DND-41 (cell line): Measurements from ENCODE around the gene KRTAP5-10.

Experiments used
- ATAC-seq: fragments of 200-7000 bp; cut with Tn5 transposase; 3 replicates; pipeline ENCODE4 v1.9.1; 2021; ENCODE audit warnings: low read depth; ENCODE audit not compliant: insufficient read depth
- DNase-seq: peaks from one replicate; pipeline ENCODE4 v3.0.0-alpha.2; 2020
- H2AFZ ChIP-seq: 2 replicates; pipeline ENCODE4 v1.6.0; 2012; ENCODE audit warnings: low read depth, low read length
- H3K27ac ChIP-seq: 2 replicates; pipeline ENCODE4 v1.5.1; 2012; ENCODE audit warnings: low read length, inconsistent platforms
- H3K27me3 ChIP-seq: fragments of 200-600 bp; sonication (generic); 2 replicates; pipeline ENCODE4 v1.6.0; 2012; ENCODE audit warnings: low read length, mild to moderate bottlenecking, inconsistent platforms; ENCODE audit not compliant: insufficient read depth, poor library complexity
- H3K36me3 ChIP-seq: 2 replicates; pipeline ENCODE4 v1.5.1; 2012; ENCODE audit warnings: low read length, inconsistent platforms; ENCODE audit not compliant: insufficient read depth
- H3K4me1 ChIP-seq: 2 replicates; pipeline ENCODE4 v1.5.1; 2012; ENCODE audit warnings: mild to moderate bottlenecking, low read length; ENCODE audit not compliant: insufficient read depth
- H3K4me2 ChIP-seq: 2 replicates; pipeline ENCODE4 v1.6.0; 2012; ENCODE audit warnings: mild to moderate bottlenecking, moderate library complexity, low read length, inconsistent platforms; ENCODE audit not compliant: insufficient read depth
- H3K4me3 ChIP-seq, 2 experiments: fragments of 200-600 bp in 1 of 2; shearing (Covaris generic) in 1 of 2; 2 replicates each; pipeline ENCODE4 v1.5.1; 2012 to 2016; ENCODE audit warnings: inconsistent platforms in 2 of 2, low read length in 2 of 2, mild to moderate bottlenecking in 2 of 2, low read depth in 1 of 2, moderate library complexity in 1 of 2
- H3K79me2 ChIP-seq: 2 replicates; pipeline ENCODE4 v1.6.0; 2012; ENCODE audit warnings: low read length, inconsistent platforms; ENCODE audit not compliant: insufficient read depth
- H3K9ac ChIP-seq: 2 replicates; pipeline ENCODE4 v1.6.0; 2012; ENCODE audit warnings: low read depth, mild to moderate bottlenecking, inconsistent platforms, low read length, moderate library complexity
- H3K9me3 ChIP-seq: 2 replicates; pipeline ENCODE4 v1.5.1; 2012; ENCODE audit warnings: low read length, moderate library complexity, mild to moderate bottlenecking, inconsistent platforms; ENCODE audit not compliant: insufficient read depth, severe bottlenecking
- H4K20me1 ChIP-seq: 2 replicates; pipeline ENCODE4 v1.6.0; 2012; ENCODE audit warnings: low read length; ENCODE audit not compliant: insufficient read depth
- CTCF ChIP-seq: IDR thresholded peaks from 2 replicates; pipeline ENCODE4 v1.5.1; 2012; ENCODE audit warnings: borderline replicate concordance, low read length, moderate library complexity, mild to moderate bottlenecking; ENCODE audit not compliant: poor library complexity, severe bottlenecking; ENCODE audit errors: extremely low read depth
- EZH2 ChIP-seq: IDR thresholded peaks from 3 replicates; pipeline ENCODE4 v1.6.1; 2012; ENCODE audit warnings: borderline replicate concordance, low read depth, mild to moderate bottlenecking, moderate library complexity, low read length, inconsistent platforms; ENCODE audit not compliant: severe bottlenecking

The KRTAP5-10 gene

GRCh38 chr11:71556018-71556417 is 9.3 kb upstream of the KRTAP5-10 start:
- Histone ChIP-seq H3K9ac (no peak overlapping the region), H3K4me3 (no peak overlapping the region), H4K20me1 (no peaks in the 10 kb centered on the region), H2AFZ (no peak overlapping the region), H3K27me3 (peaks cover 7% of the 10 kb centered on the region), H3K4me1 (no peaks in the 10 kb centered on the region), H3K4me2 (no peak overlapping the region), H3K79me2 (no peaks in the 10 kb centered on the region), H3K27ac (no peak overlapping the region), H3K9me3 (no peaks in the 10 kb centered on the region), H3K36me3 (no peaks in the 10 kb centered on the region)
- TF ChIP-seq EZH2 (no peak), CTCF (no peak)
- no peak for ATAC-seq
- DNase-seq = no peak

DNA sequence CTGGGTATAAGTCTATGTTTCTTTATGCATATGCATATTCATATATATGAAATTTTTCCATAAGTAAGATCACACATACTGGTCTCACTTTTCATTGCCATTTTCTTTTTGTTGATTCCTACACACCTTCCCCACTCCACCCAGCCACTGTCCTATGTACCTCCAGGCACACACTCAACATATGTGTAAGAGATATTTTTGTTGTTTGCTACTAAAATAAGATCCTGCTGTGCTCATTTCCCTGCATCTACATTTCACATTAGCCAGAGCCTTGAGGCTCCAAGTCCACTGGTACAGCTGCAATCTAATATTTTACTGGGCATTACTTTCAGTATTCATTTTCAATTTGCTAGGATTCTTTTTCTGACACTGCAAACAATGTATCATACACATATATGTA is 8.1 kb upstream of the KRTAP5-10 start:
- H3K4me3 ChIP-seq = no peak overlapping the region
- ATAC-seq (no peak), DNase-seq (no peak)
- no peaks in the 10 kb centered on the region for H3K9me3 ChIP-seq
- peaks cover 16% of the 10 kb centered on the region for H3K27me3 ChIP-seq
- no peak overlapping the region for H3K4me2 ChIP-seq
- H4K20me1 ChIP-seq = no peaks in the 10 kb centered on the region
- H3K27ac ChIP-seq = no peak overlapping the region
- H3K9ac ChIP-seq = no peak overlapping the region
- H3K36me3 ChIP-seq = no peaks in the 10 kb centered on the region
- no peak overlapping the region for H2AFZ ChIP-seq
- H3K79me2 ChIP-seq = no peaks in the 10 kb centered on the region
- no peaks in the 10 kb centered on the region for H3K4me1 ChIP-seq
- TF ChIP-seq EZH2 (no peak), CTCF (no peak)

GRCh38 chr11:71558996-71559395 is 6.4 kb upstream of the KRTAP5-10 start:
- ATAC-seq (no peak), DNase-seq (no peak)
- no peak overlapping the region for H2AFZ ChIP-seq
- no peaks in the 10 kb centered on the region for H3K36me3 ChIP-seq
- H3K4me2 ChIP-seq = no peak overlapping the region
- no peak overlapping the region for H3K4me3 ChIP-seq
- no peak overlapping the region for H3K27ac ChIP-seq
- TF ChIP-seq EZH2 = no peak
- no peak for TF ChIP-seq CTCF
- peaks cover 3% of the 10 kb centered on the region; the same call in 1 of the 2 replicates for H4K20me1 ChIP-seq
- H3K4me1 ChIP-seq = no peaks in the 10 kb centered on the region
- peaks cover 18% of the 10 kb centered on the region for H3K27me3 ChIP-seq
- H3K79me2 ChIP-seq = no peaks in the 10 kb centered on the region
- no peaks in the 10 kb centered on the region for H3K9me3 ChIP-seq
- H3K9ac ChIP-seq = no peak overlapping the region

- peaks cover 4% of the 10 kb centered on the region; the same call in 1 of the 2 replicates for H4K20me1 ChIP-seq
These were observed 3.2 kb upstream of the KRTAP5-10 start for GRCh38 chr11:71562120-71562519.

More at GRCh38 chr11:71562120-71562519, 3.2 kb upstream of the KRTAP5-10 start:
- TF ChIP-seq CTCF (no peak), EZH2 (no peak)
- Histone ChIP-seq H3K4me2 (no peak overlapping the region), H2AFZ (no peak overlapping the region), H3K4me1 (no peaks in the 10 kb centered on the region), H3K36me3 (no peaks in the 10 kb centered on the region), H3K27me3 (peaks cover 15% of the 10 kb centered on the region), H3K79me2 (no peaks in the 10 kb centered on the region), H3K9ac (no peak overlapping the region), H3K27ac (no peak overlapping the region), H3K4me3 (no peak overlapping the region), H3K9me3 (no peaks in the 10 kb centered on the region)
- DNase-seq (no peak), ATAC-seq (no peak)
